ENCODE measurements around the gene RERE. TPM values are rescaled to one million over a fixed set of nuclear protein-coding genes. Genes with fewer than 3 reads are reported as not detected.

Gene RERE
- total RNA-seq, 2 experiments from 2014 or later: 73.1 to 211 TPM

GRCh38 chr1:8429549-8430110 lies 387.8 kb downstream of the RERE start:
- H3K4me1 ChIP-seq (ENCODE audit: insufficient read depth, low read length, poor library complexity, severe bottlenecking): peaks cover 89% of the 10 kb centered on the region
- CTCF ChIA-PET (ENCODE audit: unreplicated experiment): interaction anchor here (0.9 kb wide), 1 partner anchor 11 kb away, joined by 4 read pairs; no protein-coding TSS in a partner anchor
- peak; percentile 44 for DNase-seq (ENCODE audit: low spot score)
- peak overlapping the region; percentile 92 for H3K4me2 ChIP-seq (ENCODE audit: low read length)
- no peaks in the 10 kb centered on the region for H4K20me1 ChIP-seq (ENCODE audit: insufficient read depth, low read length)
- peak overlapping the region; percentile 99 for H3K27ac ChIP-seq (ENCODE audit: low read depth, low read length, poor library complexity, severe bottlenecking)
- BruUV-seq (replicated peaks): no TSS peak
- H3K36me3 ChIP-seq (ENCODE audit: insufficient read depth, low read length): no peaks in the 10 kb centered on the region; the same call in 1 of the 2 replicates
- no peak for TF ChIP-seq EZH2phosphoT487 (IDR thresholded peaks at IDR 0.05; ENCODE audit: borderline replicate concordance, low read depth, low read length)
- TF ChIP-seq CTCF (conservative IDR thresholded peaks at IDR 0.05; ENCODE audit: low read length): no peak
- H3K4me3 ChIP-seq (ENCODE audit: low read depth, low read length, poor library complexity, severe bottlenecking): peak overlapping the region; percentile 60
- intact Hi-C loops (cut with micrococcal nuclease; ENCODE audit: unreplicated experiment): loop anchor here (2.0 kb wide), 1 partner anchor 31 kb away; no protein-coding TSS in a partner anchor
- no peak overlapping the region for H2AFZ ChIP-seq (ENCODE audit: low read length)
- peaks cover 66% of the 10 kb centered on the region for H3K79me2 ChIP-seq (ENCODE audit: insufficient read depth, low read depth, low read length)
- no peaks in the 10 kb centered on the region for H3K9me2 ChIP-seq (ENCODE audit: insufficient read depth, low read length)
- POLR2A ChIA-PET: interaction anchor here (0.5 to 4.3 kb wide), 6 partner anchors 9 to 104 kb away, joined by 3 to 28 read pairs (median 10); no protein-coding TSS in a partner anchor
- H3K9me3 ChIP-seq (ENCODE audit: low read length): no peaks in the 10 kb centered on the region

- Histone ChIP-seq H4K20me1 (ENCODE audit: insufficient read depth, low read length) (no peaks in the 10 kb centered on the region), H2AFZ (ENCODE audit: low read length) (no peak overlapping the region), H3K9me3 (ENCODE audit: low read length) (no peaks in the 10 kb centered on the region), H3K79me2 (ENCODE audit: insufficient read depth, low read depth, low read length) (peaks cover 58% of the 10 kb centered on the region), H3K9me2 (ENCODE audit: insufficient read depth, low read length) (no peaks in the 10 kb centered on the region), H3K36me3 (ENCODE audit: insufficient read depth, low read length) (no peaks in the 10 kb centered on the region; the same call in 1 of the 2 replicates), H3K4me3 (ENCODE audit: low read depth, low read length, poor library complexity, severe bottlenecking) (peak overlapping the region; percentile 60), H3K4me2 (ENCODE audit: low read length) (peak overlapping the region; percentile 92), H3K4me1 (ENCODE audit: insufficient read depth, low read length, poor library complexity, severe bottlenecking) (peaks cover 85% of the 10 kb centered on the region), H3K27ac (ENCODE audit: low read depth, low read length, poor library complexity, severe bottlenecking) (peak overlapping the region; percentile 99)
- CTCF ChIA-PET (ENCODE audit: unreplicated experiment): no interaction called here
- no peak for TF ChIP-seq CTCF (conservative IDR thresholded peaks at IDR 0.05; ENCODE audit: low read length)
- TF ChIP-seq EZH2phosphoT487 (IDR thresholded peaks at IDR 0.05; ENCODE audit: borderline replicate concordance, low read depth, low read length): no peak
- DNase-seq (ENCODE audit: low spot score): peak; percentile 34
- BruUV-seq (replicated peaks): no TSS peak
- POLR2A ChIA-PET: interaction anchor here (0.7 to 4.3 kb wide), 10 partner anchors 8 to 114 kb away, joined by 3 to 28 read pairs (median 8); no protein-coding TSS in a partner anchor
- intact Hi-C loops (cut with micrococcal nuclease; ENCODE audit: unreplicated experiment): loop anchor here (2.0 kb wide), 1 partner anchor 32 kb away; no protein-coding TSS in a partner anchor
These were observed 389.0 kb downstream of the RERE start for GRCh38 chr1:8428441-8428840.

GRCh38 chr1:8427986-8428385 lies 389.5 kb downstream of the RERE start:
- Histone ChIP-seq H3K4me1 (ENCODE audit: insufficient read depth, low read length, poor library complexity, severe bottlenecking) (peaks cover 85% of the 10 kb centered on the region), H3K27ac (ENCODE audit: low read depth, low read length, poor library complexity, severe bottlenecking) (peak overlapping the region; percentile 99), H3K79me2 (ENCODE audit: insufficient read depth, low read depth, low read length) (peaks cover 63% of the 10 kb centered on the region), H3K36me3 (ENCODE audit: insufficient read depth, low read length) (peaks cover 4% of the 10 kb centered on the region), H3K4me3 (ENCODE audit: low read depth, low read length, poor library complexity, severe bottlenecking) (peak overlapping the region; percentile 60), H2AFZ (ENCODE audit: low read length) (no peak overlapping the region), H3K9me3 (ENCODE audit: low read length) (no peaks in the 10 kb centered on the region), H4K20me1 (ENCODE audit: insufficient read depth, low read length) (no peaks in the 10 kb centered on the region), H3K9me2 (ENCODE audit: insufficient read depth, low read length) (no peaks in the 10 kb centered on the region), H3K4me2 (ENCODE audit: low read length) (peak overlapping the region; percentile 92)
- BruUV-seq (replicated peaks): TSS peak; percentile 89
- intact Hi-C loops (cut with micrococcal nuclease; ENCODE audit: unreplicated experiment): loop anchor here (2.0 kb wide), 4 partner anchors 33 to 97 kb away; no protein-coding TSS in a partner anchor
- ChIA-PET POLR2A (interaction anchor here (0.6 to 4.3 kb wide), 15 partner anchors 8 to 1388 kb away, joined by 3 to 28 read pairs (median 4); no protein-coding TSS in a partner anchor), CTCF (ENCODE audit: unreplicated experiment) (no interaction called here)
- peak; percentile 50 for DNase-seq (ENCODE audit: low spot score)
- TF ChIP-seq CTCF (conservative IDR thresholded peaks at IDR 0.05; ENCODE audit: low read length) (no peak), EZH2phosphoT487 (IDR thresholded peaks at IDR 0.05; ENCODE audit: borderline replicate concordance, low read depth, low read length) (no peak)

Measured in OCI-LY7 (cell line).